GM19467 (cell line): ENCODE measurements around the gene TAF1A.
A peak's percentile ranks its signal among the peaks of the same experiment; 100 is the strongest.
"Not testable (repeated sequence)": the region's sequence is repeated elsewhere in the genome, so short reads cannot be mapped to it uniquely, and the experiment has no call there.

Experiments
- ATAC-seq: cut with Tn5 transposase; IDR thresholded peaks from one replicate; pipeline ENCODE4 v1.9.1; 2021; ENCODE audit warnings: mild to moderate bottlenecking, moderate library complexity; ENCODE audit not compliant: unreplicated experiment

Gene TAF1A

DNA sequence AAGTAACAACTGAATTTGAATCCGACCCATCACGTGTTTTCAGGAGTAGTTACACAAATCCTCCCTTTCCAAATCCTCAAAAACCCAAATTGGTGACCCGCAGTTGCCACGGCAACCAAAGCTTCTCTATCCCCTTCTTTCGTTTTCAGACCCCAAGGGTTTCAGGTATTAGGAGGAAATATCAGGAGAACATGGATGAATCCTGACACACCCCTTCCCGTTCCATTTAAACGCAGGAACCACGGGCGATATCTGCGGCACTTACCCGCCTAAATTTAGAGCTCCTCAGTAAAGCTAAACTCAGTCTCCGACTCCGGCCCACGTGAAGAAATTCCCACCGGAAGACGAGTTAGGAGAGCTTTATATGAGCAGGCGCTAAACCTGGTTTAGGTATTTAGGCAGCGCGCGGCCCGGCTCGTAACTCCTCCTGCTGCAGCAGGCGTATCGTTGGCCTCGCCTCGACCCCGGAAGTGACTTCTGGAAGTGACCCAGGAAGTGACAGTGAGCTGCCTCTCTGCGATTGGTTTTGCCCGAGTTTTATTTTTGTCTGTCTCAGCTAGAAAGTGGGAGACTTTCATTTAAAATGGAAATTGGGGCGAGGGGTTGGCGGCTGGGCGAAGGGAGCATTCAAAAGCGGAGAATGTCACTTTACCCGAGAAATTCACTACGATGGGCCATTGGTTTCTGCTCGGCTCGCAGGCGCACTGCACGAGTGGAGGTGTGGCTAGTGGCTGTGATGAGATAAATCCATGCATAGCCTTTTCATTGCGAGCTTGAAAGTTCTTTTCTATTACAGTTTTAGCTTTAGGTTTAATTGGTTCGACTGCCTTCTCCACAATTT, at the start of gene TAF1A:
Gene TAF1A (minus strand): TSS at position 472 of the 841 bp plus-strand sequence.
- ATAC-seq: peak; percentile 98

- ATAC-seq: peak; percentile 69
Observed at GRCh38 chr1:222634180-222635013, 44.7 kb upstream of the TAF1A start.

- ATAC-seq: no peak
Observed at GRCh38 chr1:222632749-222633148, 43.0 kb upstream of the TAF1A start.

GRCh38 chr1:222631611-222632208, 42.0 kb upstream of the TAF1A start:
- ATAC-seq: no peak

DNA sequence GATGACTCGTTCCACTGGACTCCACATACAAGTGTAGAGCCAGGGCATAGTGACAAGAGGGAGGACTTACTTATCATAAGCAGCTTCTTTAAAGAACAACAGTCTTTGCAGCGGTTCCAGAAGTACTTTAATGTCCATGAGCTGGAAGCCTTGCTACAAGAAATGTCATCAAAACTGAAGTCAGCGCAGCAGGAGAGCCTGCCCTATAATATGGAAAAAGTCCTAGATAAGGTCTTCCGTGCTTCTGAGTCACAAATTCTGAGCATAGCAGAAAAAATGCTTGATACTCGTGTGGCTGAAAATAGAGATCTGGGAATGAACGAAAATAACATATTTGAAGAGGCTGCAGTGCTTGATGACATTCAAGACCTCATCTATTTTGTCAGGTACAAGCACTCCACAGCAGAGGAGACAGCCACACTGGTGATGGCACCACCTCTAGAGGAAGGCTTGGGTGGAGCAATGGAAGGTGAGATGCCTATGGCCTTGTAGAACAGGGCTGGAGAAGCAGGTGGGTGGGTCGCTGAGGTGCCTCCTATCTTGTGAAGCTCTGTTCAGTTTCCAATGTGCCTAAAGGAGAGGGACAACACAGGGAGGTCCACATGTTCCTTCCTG, 40.3 kb upstream of the TAF1A start:
- no peak for ATAC-seq

DNA sequence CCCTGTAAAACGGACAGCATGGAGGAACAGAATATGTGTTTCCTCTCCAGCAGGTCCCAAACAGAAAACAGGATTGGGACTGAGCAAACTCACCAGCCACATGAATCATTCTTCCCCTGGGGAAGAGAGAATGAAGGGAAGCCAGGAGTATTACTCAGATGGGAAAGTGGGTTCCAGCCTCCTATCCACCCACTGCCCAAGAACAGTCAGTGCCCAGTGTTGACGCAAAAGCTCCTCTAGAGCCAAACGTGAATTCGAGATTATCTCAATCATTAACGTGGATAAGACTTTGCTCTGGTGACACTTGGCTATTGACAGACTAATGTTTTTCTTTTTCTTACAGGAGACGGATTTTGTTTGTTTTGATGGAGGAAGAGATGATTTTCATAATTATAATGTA, 37.5 kb upstream of the TAF1A start:
- no peak for ATAC-seq

DNA sequence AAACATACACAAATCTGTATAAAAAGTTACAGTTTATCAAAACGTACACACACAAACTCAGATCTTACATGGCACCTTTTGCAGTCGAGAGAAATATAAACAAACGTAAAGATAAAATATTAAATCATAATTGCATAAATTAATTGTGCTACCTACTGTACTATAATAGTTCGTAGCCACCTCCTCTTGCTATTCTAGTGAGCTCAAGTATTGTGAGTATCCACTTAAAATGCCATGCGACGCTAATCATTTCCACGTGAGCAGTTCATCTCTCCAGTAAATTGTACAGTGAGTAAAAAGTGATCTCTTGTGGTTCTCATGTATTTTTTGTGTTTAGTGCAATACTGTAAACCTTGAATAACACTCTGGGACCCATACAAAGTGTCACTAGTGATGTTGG, 34.5 kb upstream of the TAF1A start:
- ATAC-seq: no peak

DNA sequence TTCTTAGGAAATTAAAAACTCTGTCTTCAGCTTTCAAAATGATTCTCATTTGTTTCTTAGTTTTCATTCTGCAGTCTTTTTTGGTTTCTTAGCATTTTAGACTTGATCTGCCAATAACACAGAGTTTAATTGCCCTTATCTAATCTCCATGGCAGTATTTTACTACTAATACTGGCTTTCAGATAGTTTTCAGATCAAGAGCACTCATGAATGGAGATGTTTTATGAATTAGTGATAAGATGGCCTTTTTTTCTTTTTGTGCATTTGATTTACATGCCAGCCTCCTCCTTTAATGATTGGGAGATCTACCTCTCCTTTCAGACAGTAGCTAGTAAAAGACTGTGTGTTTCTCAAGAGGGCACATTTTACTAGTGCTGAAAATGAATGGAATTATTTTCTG, 33.7 kb upstream of the TAF1A start:
- no peak for ATAC-seq

- ATAC-seq: no peak
Observed at GRCh38 chr1:222622765-222623164, 33.0 kb upstream of the TAF1A start.

DNA sequence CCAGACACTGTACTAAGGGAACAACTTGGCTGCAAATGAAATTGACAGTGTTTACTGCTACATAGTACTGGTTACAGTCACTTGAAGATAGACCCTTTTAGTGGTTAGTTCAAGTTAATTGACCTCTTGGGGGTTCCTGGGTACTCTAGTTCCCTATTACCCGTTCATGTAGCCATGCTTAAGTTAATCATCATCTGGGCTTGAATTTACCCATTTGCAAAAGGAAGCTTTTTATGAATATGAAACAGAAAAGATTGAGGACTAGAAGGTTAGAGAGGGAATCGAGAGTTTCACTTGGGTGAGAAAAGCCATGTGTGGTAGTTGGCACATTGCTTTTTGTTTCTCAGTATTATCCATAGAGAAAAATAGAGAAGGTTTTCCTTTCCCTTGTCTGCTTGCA, 30.8 kb upstream of the TAF1A start:
- peak; percentile 45 for ATAC-seq

DNA sequence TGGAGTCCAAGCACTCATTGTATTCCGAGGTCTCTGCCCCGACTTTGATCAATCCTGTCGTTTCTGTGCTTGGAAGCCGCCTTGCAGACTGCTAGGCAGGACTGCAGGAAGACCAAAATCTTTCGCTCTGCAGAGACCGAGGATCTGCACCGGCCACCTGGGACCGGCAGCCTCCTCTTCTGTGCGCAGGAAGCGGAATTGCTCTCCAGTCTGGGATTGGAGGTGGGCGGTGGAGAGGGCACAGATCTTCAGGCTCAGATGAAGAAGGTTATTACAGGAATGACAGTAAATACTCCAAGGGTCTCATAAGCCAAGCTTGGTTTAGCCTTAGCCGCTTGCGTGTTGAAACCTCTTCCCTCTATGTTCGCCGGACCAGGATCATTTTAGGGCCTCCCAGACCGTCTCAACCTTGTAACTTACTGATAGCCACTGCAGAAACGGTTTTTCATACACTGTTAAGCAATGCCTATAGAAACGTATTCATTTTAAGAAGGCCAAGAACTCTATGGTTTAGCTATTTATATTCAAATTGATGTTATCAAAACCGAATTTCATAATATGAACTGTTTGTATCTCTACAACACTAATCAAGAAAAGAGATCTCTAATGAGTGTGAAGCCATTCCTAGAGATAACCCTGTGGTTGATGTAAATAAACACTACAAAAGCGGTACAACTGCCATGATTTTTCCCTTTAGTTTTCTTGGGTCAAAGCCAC, 29.3 kb upstream of the TAF1A start:
- ATAC-seq: no peak

DNA sequence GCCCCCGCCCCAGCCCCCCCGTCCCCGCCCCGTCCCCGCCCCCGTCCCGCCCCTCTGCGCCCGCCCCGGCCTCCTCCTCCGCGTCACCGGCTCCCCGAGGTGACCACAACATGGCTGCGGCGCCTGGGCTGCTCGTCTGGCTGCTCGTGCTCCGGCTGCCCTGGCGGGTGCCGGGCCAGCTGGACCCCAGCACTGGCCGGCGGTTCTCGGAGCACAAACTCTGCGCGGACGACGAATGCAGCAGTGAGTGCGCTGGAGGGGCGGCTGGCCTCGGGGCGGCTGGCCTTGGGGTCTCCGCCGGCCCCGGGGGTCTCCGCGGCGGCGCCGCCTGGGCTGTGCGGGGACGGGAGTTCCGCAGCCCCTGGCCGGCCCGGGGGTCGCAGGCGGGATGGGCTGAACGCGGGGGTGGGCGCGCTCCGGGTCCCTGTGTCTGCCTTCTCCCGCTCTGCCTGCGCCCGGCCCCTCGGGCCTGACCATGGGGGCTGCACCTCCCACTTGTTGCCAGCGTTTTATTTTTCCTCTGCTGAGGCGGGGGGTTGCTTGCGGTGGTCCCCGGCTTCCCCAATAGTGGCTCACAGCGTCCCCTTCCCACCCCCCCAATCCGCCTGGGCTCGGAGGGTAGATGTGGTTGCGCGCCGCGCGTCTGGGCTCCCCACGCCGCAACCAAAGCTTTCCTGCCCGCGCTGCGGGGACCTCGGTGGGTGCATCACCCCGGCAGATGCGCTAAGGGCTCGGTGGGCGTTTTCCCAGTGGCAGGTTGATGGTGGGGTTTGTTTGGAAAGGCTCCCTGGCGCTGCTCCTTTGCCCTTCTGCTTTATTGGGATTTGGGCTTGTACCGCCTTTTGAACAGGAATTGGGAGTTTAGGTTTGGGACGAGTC, 28.5 kb upstream of the TAF1A start, which contains the start of gene MIA3:
Gene MIA3 (plus strand): TSS at position 97 of the 879 bp plus-strand sequence. CDS start 14 bp downstream, at position 111.
- peak; percentile 41 for ATAC-seq

- ATAC-seq: peak; percentile 71
Observed at GRCh38 chr1:222617367-222617951, 27.7 kb upstream of the TAF1A start.

DNA sequence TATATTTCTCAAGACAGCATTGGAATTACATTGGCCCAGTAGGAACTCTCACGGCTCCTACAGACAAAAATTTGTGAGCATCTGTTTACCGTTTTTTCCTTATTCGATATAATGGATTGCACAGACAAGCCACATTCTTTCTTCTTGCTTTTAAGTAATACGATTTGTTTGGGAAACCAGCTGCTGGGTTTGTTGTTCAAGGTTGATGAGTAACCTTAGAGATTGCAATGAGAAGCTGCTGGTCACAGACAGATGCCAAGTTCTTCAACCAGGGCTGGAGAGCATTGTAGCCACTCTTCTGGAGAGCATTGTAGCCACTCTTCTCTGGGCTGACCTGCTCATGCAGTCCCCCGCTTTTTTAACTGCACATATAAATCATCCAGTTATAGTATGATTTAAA, 26.8 kb upstream of the TAF1A start:
- no peak for ATAC-seq

DNA sequence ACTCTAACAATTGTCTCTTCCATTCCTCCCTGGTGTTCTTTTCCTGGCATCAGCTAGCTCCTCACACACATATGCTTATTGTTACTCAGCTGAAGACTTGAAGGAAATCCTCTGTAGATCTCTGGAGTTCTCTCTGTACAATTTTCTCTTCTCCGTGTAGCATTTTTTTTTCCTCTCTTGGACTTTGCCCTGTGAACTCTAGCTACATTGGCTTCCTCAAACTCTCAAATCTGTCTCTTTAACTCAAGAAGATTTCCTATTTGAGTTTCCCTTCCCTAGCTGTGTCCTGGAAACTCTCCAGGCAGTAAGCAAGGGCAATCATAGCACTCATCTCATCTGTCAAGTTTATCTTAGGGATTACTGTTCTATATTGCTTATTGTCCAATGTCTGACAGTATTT, 23.9 kb upstream of the TAF1A start:
- ATAC-seq: no peak

- no peak for ATAC-seq
Observed at GRCh38 chr1:222610728-222611127, 21.0 kb upstream of the TAF1A start.

- not testable (repeated sequence) for ATAC-seq
Observed at GRCh38 chr1:222609111-222609510, 19.4 kb upstream of the TAF1A start.

- no peak for ATAC-seq
Observed at GRCh38 chr1:222606757-222607156, 17.0 kb upstream of the TAF1A start.

DNA sequence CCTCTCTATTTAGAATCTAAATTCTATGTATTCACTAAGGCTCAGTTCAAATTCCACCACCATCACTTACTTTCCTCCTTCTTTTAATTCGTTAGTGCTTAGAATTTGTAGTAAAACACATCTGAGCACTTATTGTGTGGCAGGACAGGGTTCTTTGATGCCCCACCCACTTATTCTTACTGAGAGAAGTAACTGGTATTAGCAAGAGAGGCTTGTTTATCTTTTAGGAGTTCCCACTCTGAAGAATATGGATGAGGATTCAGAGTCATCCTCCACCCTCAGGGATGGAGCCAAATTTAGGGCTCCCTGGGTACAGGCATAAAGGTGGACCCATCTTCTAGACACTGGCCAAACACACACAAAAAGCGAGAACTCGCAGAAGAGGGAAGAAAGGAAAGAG, 11.5 kb upstream of the TAF1A start:
- no peak for ATAC-seq
